Fibroblast of lung (primary cell): Measurements from ENCODE around the gene PWWP2B. TPM values are rescaled to one million over a fixed set of nuclear protein-coding genes. Genes with fewer than 3 reads are reported as not detected.
"Not testable (repeated sequence)": the region's sequence is repeated elsewhere in the genome, so short reads cannot be mapped to it uniquely, and the experiment has no call there.

Experiments
- DNase-seq, 2 donors: peaks; one replicate each; pipeline versions ENCODE4 v3.0.0 to v3.0.0-alpha.2; 2010; ENCODE audit warnings: low read depth in 2 of 2
- H2AFZ ChIP-seq: 2 replicates; pipeline ENCODE4 v1.5.1; 2012; ENCODE audit warnings: low read length, control low read depth, inconsistent platforms
- H3K27ac ChIP-seq: 2 replicates; pipeline ENCODE4 v1.5.1; 2011; ENCODE audit warnings: low read length, control low read depth; ENCODE audit not compliant: insufficient read depth
- H3K27me3 ChIP-seq: 2 replicates; pipeline ENCODE4 v1.5.1; 2011; ENCODE audit warnings: mild to moderate bottlenecking, low read length; ENCODE audit not compliant: control insufficient read depth, insufficient read depth
- H3K36me3 ChIP-seq: 2 replicates; pipeline ENCODE4 v1.5.1; 2011; ENCODE audit warnings: low read length; ENCODE audit not compliant: control insufficient read depth, insufficient read depth
- H3K4me1 ChIP-seq: 2 replicates; pipeline ENCODE4 v1.5.1; 2011; ENCODE audit warnings: low read length; ENCODE audit not compliant: control insufficient read depth, insufficient read depth; ENCODE audit errors: extremely low read depth
- H3K4me2 ChIP-seq: 2 replicates; pipeline ENCODE4 v1.5.1; 2011; ENCODE audit warnings: low read length, control low read depth; ENCODE audit not compliant: insufficient read depth; ENCODE audit errors: extremely low read depth
- H3K4me3 ChIP-seq, 4 experiments: fragments of 200-600 bp in 1 of 4; sonication (generic) in 1 of 4; replicated peaks in 1 of 4; 2 replicates each; pipeline ENCODE4 v1.5.1; 2011 to 2016; ENCODE audit warnings: low read length in 4 of 4, low read depth in 3 of 4, mild to moderate bottlenecking in 3 of 4, control low read depth in 2 of 4, inconsistent platforms in 1 of 4, mixed read lengths in 1 of 4; ENCODE audit not compliant: insufficient read depth in 1 of 4; ENCODE audit errors: control extremely low read depth in 1 of 4
- H3K79me2 ChIP-seq: 2 replicates; pipeline ENCODE4 v1.5.1; 2012; ENCODE audit warnings: mild to moderate bottlenecking, low read length, inconsistent platforms; ENCODE audit not compliant: control insufficient read depth, insufficient read depth
- H3K9ac ChIP-seq: 2 replicates; pipeline ENCODE4 v1.5.1; 2011; ENCODE audit warnings: mild to moderate bottlenecking, low read length, control low read depth; ENCODE audit not compliant: insufficient read depth
- H3K9me3 ChIP-seq: 2 replicates; pipeline ENCODE4 v1.5.1; 2012; ENCODE audit warnings: low read depth, low read length; ENCODE audit not compliant: control insufficient read depth, insufficient read depth
- H4K20me1 ChIP-seq: 2 replicates; pipeline ENCODE4 v1.5.1; 2011; ENCODE audit warnings: low read length; ENCODE audit not compliant: control insufficient read depth, insufficient read depth; ENCODE audit errors: extremely low read depth
- EZH2 ChIP-seq: IDR thresholded peaks from 2 replicates; pipeline ENCODE4 v1.5.1; 2012; ENCODE audit warnings: low read length, control low read depth, mild to moderate bottlenecking; ENCODE audit errors: missing control alignments
- polyA plus RNA-seq, 2 donors: library from polyadenylated mRNA; depleted of rRNA in 1 of 2; stranded (reverse) in 1 of 2; unstranded in 1 of 2; fragments of >200 nt; gene quantifications; 2 replicates each; pipeline ENCODE4 v1.2.1, GENCODE V29; 2011 to 2012; ENCODE audit warnings: missing spikeins in 1 of 2
- total RNA-seq: library from RNA; depleted of rRNA; stranded (reverse); fragments of >200 nt; gene quantifications from 2 replicates; pipeline ENCODE4 v1.2.1, GENCODE V29; 2014
- TF ChIP-seq, protein P1 (sequence below), 2 donors: IDR thresholded peaks in 1 of 2; conservative IDR thresholded peaks in 1 of 2; 1 replicate in 1 of 2; 2 replicates in 1 of 2; pipeline ENCODE4 v1.5.1; 2011 to 2012; ENCODE audit warnings: low read length in 2 of 2, control low read depth in 1 of 2, inconsistent platforms in 1 of 2, low read depth in 1 of 2, mild to moderate bottlenecking in 1 of 2

Gene PWWP2B
- total and polyA plus RNA-seq, 2 donors (not counting 1 experiment from before 2014, with no cell fraction given) = 1.5 to 15.9 TPM

DNA sequence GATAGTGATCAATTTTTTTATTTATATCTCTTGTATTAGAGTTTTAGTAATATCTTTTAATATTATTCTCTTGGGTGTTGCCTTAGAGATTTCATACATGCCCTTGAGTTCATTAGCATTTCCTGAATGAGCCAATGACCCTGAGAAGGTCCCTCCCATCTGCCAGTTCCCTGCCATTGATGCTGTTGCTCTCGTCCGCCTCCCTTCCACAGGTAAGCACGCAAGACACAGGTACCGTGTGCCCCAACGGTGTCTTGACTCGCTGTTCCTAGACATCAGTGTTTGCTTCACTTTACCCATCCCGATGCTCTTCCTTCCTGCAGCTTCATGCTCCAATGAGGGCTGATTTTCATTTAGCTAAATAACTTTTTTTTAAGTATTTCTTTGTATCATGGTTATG, 19.7 kb upstream of the PWWP2B start:
- Histone ChIP-seq H3K9ac (no peak overlapping the region), H2AFZ (no peak overlapping the region), H3K36me3 (no peaks in the 10 kb centered on the region), H3K4me2 (no peak overlapping the region), H3K27me3 (no peaks in the 10 kb centered on the region), H3K4me3 (no peak overlapping the region), H3K9me3 (no peaks in the 10 kb centered on the region), H3K27ac (no peak overlapping the region), H4K20me1 (no peaks in the 10 kb centered on the region), H3K4me1 (no peaks in the 10 kb centered on the region), H3K79me2 (no peaks in the 10 kb centered on the region)
- TF ChIP-seq EZH2 = no peak
- TF ChIP-seq, protein P1, sequence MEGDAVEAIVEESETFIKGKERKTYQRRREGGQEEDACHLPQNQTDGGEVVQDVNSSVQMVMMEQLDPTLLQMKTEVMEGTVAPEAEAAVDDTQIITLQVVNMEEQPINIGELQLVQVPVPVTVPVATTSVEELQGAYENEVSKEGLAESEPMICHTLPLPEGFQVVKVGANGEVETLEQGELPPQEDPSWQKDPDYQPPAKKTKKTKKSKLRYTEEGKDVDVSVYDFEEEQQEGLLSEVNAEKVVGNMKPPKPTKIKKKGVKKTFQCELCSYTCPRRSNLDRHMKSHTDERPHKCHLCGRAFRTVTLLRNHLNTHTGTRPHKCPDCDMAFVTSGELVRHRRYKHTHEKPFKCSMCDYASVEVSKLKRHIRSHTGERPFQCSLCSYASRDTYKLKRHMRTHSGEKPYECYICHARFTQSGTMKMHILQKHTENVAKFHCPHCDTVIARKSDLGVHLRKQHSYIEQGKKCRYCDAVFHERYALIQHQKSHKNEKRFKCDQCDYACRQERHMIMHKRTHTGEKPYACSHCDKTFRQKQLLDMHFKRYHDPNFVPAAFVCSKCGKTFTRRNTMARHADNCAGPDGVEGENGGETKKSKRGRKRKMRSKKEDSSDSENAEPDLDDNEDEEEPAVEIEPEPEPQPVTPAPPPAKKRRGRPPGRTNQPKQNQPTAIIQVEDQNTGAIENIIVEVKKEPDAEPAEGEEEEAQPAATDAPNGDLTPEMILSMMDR (conservative IDR thresholded peaks at IDR 0.05 in 1 of 2, IDR thresholded peaks at IDR 0.05 in 1 of 2; ENCODE audit: low read depth in 1 of 2, low read length in 2 of 2) = no peak
- no peak for DNase-seq

DNA sequence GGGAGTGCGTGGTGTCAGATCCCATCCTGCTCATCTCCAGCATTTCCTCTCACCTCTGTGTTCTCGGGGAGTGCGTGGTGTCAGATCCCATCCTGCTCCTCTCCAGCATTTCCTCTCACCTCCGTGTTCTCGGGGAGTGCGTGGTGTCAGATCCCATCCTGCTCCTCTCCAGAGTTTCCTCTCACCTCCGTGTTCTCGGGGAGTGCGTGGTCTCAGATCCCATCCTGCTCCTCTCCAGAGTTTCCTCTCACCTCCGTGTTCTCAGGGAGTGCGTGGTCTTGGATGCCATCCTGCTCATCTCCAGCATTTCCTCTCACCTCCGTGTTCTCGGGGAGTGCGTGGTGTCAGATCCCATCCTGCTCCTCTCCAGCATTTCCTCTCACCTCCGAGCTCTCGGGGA, 18.0 kb upstream of the PWWP2B start:
- not testable (repeated sequence) for H2AFZ ChIP-seq, H3K27me3 ChIP-seq, H3K4me2 ChIP-seq, H3K4me1 ChIP-seq, H3K9ac ChIP-seq, H4K20me1 ChIP-seq, H3K79me2 ChIP-seq, H3K4me3 ChIP-seq, H3K27ac ChIP-seq, H3K36me3 ChIP-seq, H3K9me3 ChIP-seq, DNase-seq

DNA sequence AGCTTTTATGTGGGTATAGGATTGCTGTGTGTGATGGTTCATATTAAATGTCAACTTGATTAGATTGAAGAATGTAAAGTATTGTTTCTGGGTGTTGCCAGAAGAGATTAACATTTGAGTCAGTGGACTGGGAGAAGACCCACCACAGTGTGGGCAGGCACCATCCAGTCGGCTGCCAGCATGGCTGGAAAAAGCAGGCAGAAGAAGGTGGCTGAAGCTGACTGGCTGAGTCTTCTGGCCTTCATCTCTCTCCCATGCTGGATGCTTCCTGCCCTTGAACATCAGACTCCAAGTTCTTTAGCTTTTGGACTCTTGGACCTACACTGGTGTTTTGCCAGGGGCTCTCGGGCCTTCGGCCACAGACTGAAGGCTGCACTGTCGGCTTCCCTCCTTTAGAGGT, 16.0 kb upstream of the PWWP2B start:
- H2AFZ ChIP-seq, H3K4me1 ChIP-seq, H4K20me1 ChIP-seq, H3K4me2 ChIP-seq, H3K27me3 ChIP-seq, H3K9ac ChIP-seq, H3K27ac ChIP-seq, H3K79me2 ChIP-seq, H3K36me3 ChIP-seq, DNase-seq, H3K4me3 ChIP-seq, H3K9me3 ChIP-seq: not testable (repeated sequence)

DNA sequence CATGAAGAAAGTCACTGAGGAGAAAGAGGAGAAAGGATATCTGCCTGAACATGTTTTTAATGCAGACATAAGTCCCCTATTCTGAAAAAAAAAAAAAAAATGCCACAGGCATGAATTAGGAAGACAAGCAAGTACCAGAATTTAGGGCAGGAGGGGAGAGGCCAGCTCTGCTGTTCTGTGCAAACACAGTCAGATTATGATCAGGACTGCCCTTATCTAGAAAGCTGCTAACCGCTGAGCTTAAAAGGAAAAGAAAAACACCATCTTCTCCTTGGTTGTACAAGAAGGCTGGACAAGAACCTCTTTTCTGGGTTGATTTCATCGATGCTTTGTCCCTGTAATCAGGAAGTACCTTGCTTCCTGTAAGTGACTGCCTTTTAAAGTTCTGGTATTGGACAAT, 15.3 kb upstream of the PWWP2B start:
- Histone ChIP-seq H3K4me3 (no peak overlapping the region), H3K79me2 (no peaks in the 10 kb centered on the region), H3K4me2 (no peak overlapping the region), H2AFZ (no peak overlapping the region), H3K4me1 (no peaks in the 10 kb centered on the region), H3K9ac (no peak overlapping the region), H4K20me1 (no peaks in the 10 kb centered on the region), H3K36me3 (no peaks in the 10 kb centered on the region), H3K27me3 (no peaks in the 10 kb centered on the region), H3K9me3 (no peaks in the 10 kb centered on the region), H3K27ac (no peak overlapping the region)
- DNase-seq = no peak
- TF ChIP-seq, protein P1 (conservative IDR thresholded peaks at IDR 0.05 in 1 of 2, IDR thresholded peaks at IDR 0.05 in 1 of 2; ENCODE audit: low read depth in 1 of 2, low read length in 2 of 2) = no peak
- TF ChIP-seq EZH2 = no peak
